Measurements from ENCODE around the gene STAB1.

STAB1 gene

GRCh38 chr3:52512105-52512504 lies 17.0 kb downstream of the STAB1 start:
- DNase-seq, result no peak

- DNase-seq, result no peak
Observed at GRCh38 chr3:52512727-52513126, 17.6 kb downstream of the STAB1 start.

- DNase-seq, result no peak
Observed at GRCh38 chr3:52513281-52513680, 18.1 kb downstream of the STAB1 start.

GRCh38 chr3:52514576-52514975 lies 19.4 kb downstream of the STAB1 start:
- DNase-seq, result no peak

- DNase-seq, result no peak
Observed at GRCh38 chr3:52515192-52515591, 20.1 kb downstream of the STAB1 start.

- no peak for DNase-seq
Observed at GRCh38 chr3:52516509-52517195, 21.5 kb downstream of the STAB1 start.

- no peak for DNase-seq
Observed at GRCh38 chr3:52517796-52518722, 22.9 kb downstream of the STAB1 start.

- no peak for DNase-seq
Observed at GRCh38 chr3:52518723-52519444, 23.7 kb downstream of the STAB1 start.

- no peak for DNase-seq
Observed at GRCh38 chr3:52519445-52520140, 24.5 kb downstream of the STAB1 start.

GRCh38 chr3:52520141-52520667 lies 25.1 kb downstream of the STAB1 start:
- DNase-seq, result no peak

GRCh38 chr3:52520716-52521487 lies 25.8 kb downstream of the STAB1 start:
- no peak for DNase-seq

- no peak for DNase-seq
Observed at GRCh38 chr3:52521488-52521824, 26.3 kb downstream of the STAB1 start.

- DNase-seq, result no peak
Observed at GRCh38 chr3:52521881-52522650, 26.9 kb downstream of the STAB1 start.

- no peak for DNase-seq
Observed at GRCh38 chr3:52522651-52523251, 27.6 kb downstream of the STAB1 start.

- no peak for DNase-seq
Observed at GRCh38 chr3:52523386-52524257, 28.5 kb downstream of the STAB1 start.

GRCh38 chr3:52524258-52524751 lies 29.2 kb downstream of the STAB1 start:
- DNase-seq, result peak; percentile 20

- DNase-seq, result no peak
Observed at GRCh38 chr3:52524752-52525679, 29.9 kb downstream of the STAB1 start.
